ENCODE data around the gene KCNMA1.

KCNMA1 gene

GRCh38 chr10:77219046-77219445, 418.6 kb downstream of the KCNMA1 start:
- H3K9me3 ChIP-seq (ENCODE audit: control insufficient read depth, insufficient read depth, low read length), result no peaks in the 10 kb centered on the region
- no peak overlapping the region for H3K4me3 ChIP-seq (ENCODE audit: low read depth, low read length)
- no peaks in the 10 kb centered on the region for H3K36me3 ChIP-seq (ENCODE audit: control insufficient read depth, insufficient read depth, low read length)
- H3K4me1 ChIP-seq (ENCODE audit: control insufficient read depth, insufficient read depth, low read length), result no peaks in the 10 kb centered on the region
- H3K27me3 ChIP-seq (ENCODE audit: control insufficient read depth, insufficient read depth, low read length), result no peaks in the 10 kb centered on the region
- H3K9ac ChIP-seq (ENCODE audit: low read depth, low read length), result no peak overlapping the region

- H3K27me3 ChIP-seq (ENCODE audit: control insufficient read depth, insufficient read depth, low read length), result no peaks in the 10 kb centered on the region
- no peaks in the 10 kb centered on the region for H3K36me3 ChIP-seq (ENCODE audit: control insufficient read depth, insufficient read depth, low read length)
- no peak overlapping the region for H3K9ac ChIP-seq (ENCODE audit: low read depth, low read length)
- H3K4me1 ChIP-seq (ENCODE audit: control insufficient read depth, insufficient read depth, low read length), result no peaks in the 10 kb centered on the region
- no peaks in the 10 kb centered on the region for H3K9me3 ChIP-seq (ENCODE audit: control insufficient read depth, insufficient read depth, low read length)
- no peak overlapping the region for H3K4me3 ChIP-seq (ENCODE audit: low read depth, low read length)
Observed at GRCh38 chr10:77214799-77215198, 422.8 kb downstream of the KCNMA1 start.

- Histone ChIP-seq H3K9me3 (ENCODE audit: control insufficient read depth, insufficient read depth, low read length) (no peaks in the 10 kb centered on the region), H3K4me1 (ENCODE audit: control insufficient read depth, insufficient read depth, low read length) (no peaks in the 10 kb centered on the region), H3K9ac (ENCODE audit: low read depth, low read length) (no peak overlapping the region), H3K27me3 (ENCODE audit: control insufficient read depth, insufficient read depth, low read length) (no peaks in the 10 kb centered on the region), H3K4me3 (ENCODE audit: low read depth, low read length) (no peak overlapping the region), H3K36me3 (ENCODE audit: control insufficient read depth, insufficient read depth, low read length) (no peaks in the 10 kb centered on the region)
Observed at GRCh38 chr10:77212632-77213031, 425.0 kb downstream of the KCNMA1 start.

GRCh38 chr10:77210645-77211044, 427.0 kb downstream of the KCNMA1 start:
- no peak overlapping the region for H3K4me3 ChIP-seq (ENCODE audit: low read depth, low read length)
- H3K4me1 ChIP-seq (ENCODE audit: control insufficient read depth, insufficient read depth, low read length), result no peaks in the 10 kb centered on the region
- H3K9me3 ChIP-seq (ENCODE audit: control insufficient read depth, insufficient read depth, low read length), result no peaks in the 10 kb centered on the region
- no peaks in the 10 kb centered on the region for H3K36me3 ChIP-seq (ENCODE audit: control insufficient read depth, insufficient read depth, low read length)
- no peak overlapping the region for H3K9ac ChIP-seq (ENCODE audit: low read depth, low read length)
- H3K27me3 ChIP-seq (ENCODE audit: control insufficient read depth, insufficient read depth, low read length), result no peaks in the 10 kb centered on the region

- Histone ChIP-seq H3K4me3 (ENCODE audit: low read depth, low read length) (no peak overlapping the region), H3K9ac (ENCODE audit: low read depth, low read length) (no peak overlapping the region), H3K27me3 (ENCODE audit: control insufficient read depth, insufficient read depth, low read length) (no peaks in the 10 kb centered on the region), H3K9me3 (ENCODE audit: control insufficient read depth, insufficient read depth, low read length) (no peaks in the 10 kb centered on the region), H3K4me1 (ENCODE audit: control insufficient read depth, insufficient read depth, low read length) (no peaks in the 10 kb centered on the region), H3K36me3 (ENCODE audit: control insufficient read depth, insufficient read depth, low read length) (no peaks in the 10 kb centered on the region)
Observed at GRCh38 chr10:77208684-77209256, 428.8 kb downstream of the KCNMA1 start.

GRCh38 chr10:77207828-77208185, 429.8 kb downstream of the KCNMA1 start:
- no peaks in the 10 kb centered on the region for H3K4me1 ChIP-seq (ENCODE audit: control insufficient read depth, insufficient read depth, low read length)

GRCh38 chr10:77207182-77207827, 430.3 kb downstream of the KCNMA1 start:
- Histone ChIP-seq H3K9ac (ENCODE audit: low read depth, low read length) (no peak overlapping the region), H3K9me3 (ENCODE audit: control insufficient read depth, insufficient read depth, low read length) (no peaks in the 10 kb centered on the region), H3K27me3 (ENCODE audit: control insufficient read depth, insufficient read depth, low read length) (no peaks in the 10 kb centered on the region), H3K4me1 (ENCODE audit: control insufficient read depth, insufficient read depth, low read length) (no peaks in the 10 kb centered on the region), H3K4me3 (ENCODE audit: low read depth, low read length) (no peak overlapping the region), H3K36me3 (ENCODE audit: control insufficient read depth, insufficient read depth, low read length) (no peaks in the 10 kb centered on the region)

More at GRCh38 chr10:77207828-77208185, 429.8 kb downstream of the KCNMA1 start:
- Histone ChIP-seq H3K4me3 (ENCODE audit: low read depth, low read length) (no peak overlapping the region), H3K9me3 (ENCODE audit: control insufficient read depth, insufficient read depth, low read length) (no peaks in the 10 kb centered on the region), H3K36me3 (ENCODE audit: control insufficient read depth, insufficient read depth, low read length) (no peaks in the 10 kb centered on the region), H3K27me3 (ENCODE audit: control insufficient read depth, insufficient read depth, low read length) (no peaks in the 10 kb centered on the region), H3K9ac (ENCODE audit: low read depth, low read length) (no peak overlapping the region)

- Histone ChIP-seq H3K4me3 (ENCODE audit: low read depth, low read length) (no peak overlapping the region), H3K4me1 (ENCODE audit: control insufficient read depth, insufficient read depth, low read length) (no peaks in the 10 kb centered on the region)
Observed at GRCh38 chr10:77205135-77205534, 432.5 kb downstream of the KCNMA1 start.

GRCh38 chr10:77204171-77204570, 433.4 kb downstream of the KCNMA1 start:
- Histone ChIP-seq H3K27me3 (ENCODE audit: control insufficient read depth, insufficient read depth, low read length) (no peaks in the 10 kb centered on the region), H3K9me3 (ENCODE audit: control insufficient read depth, insufficient read depth, low read length) (no peaks in the 10 kb centered on the region), H3K4me3 (ENCODE audit: low read depth, low read length) (no peak overlapping the region)

More at GRCh38 chr10:77205135-77205534, 432.5 kb downstream of the KCNMA1 start:
- H3K9me3 ChIP-seq (ENCODE audit: control insufficient read depth, insufficient read depth, low read length), result no peaks in the 10 kb centered on the region
- H3K27me3 ChIP-seq (ENCODE audit: control insufficient read depth, insufficient read depth, low read length), result no peaks in the 10 kb centered on the region
- H3K36me3 ChIP-seq (ENCODE audit: control insufficient read depth, insufficient read depth, low read length), result no peaks in the 10 kb centered on the region
- no peak overlapping the region for H3K9ac ChIP-seq (ENCODE audit: low read depth, low read length)

GRCh38 chr10:77202857-77203256, 434.8 kb downstream of the KCNMA1 start:
- no peaks in the 10 kb centered on the region for H3K27me3 ChIP-seq (ENCODE audit: control insufficient read depth, insufficient read depth, low read length)
- no peak overlapping the region for H3K4me3 ChIP-seq (ENCODE audit: low read depth, low read length)
- H3K36me3 ChIP-seq (ENCODE audit: control insufficient read depth, insufficient read depth, low read length), result no peaks in the 10 kb centered on the region
- no peaks in the 10 kb centered on the region for H3K4me1 ChIP-seq (ENCODE audit: control insufficient read depth, insufficient read depth, low read length)
- H3K9ac ChIP-seq (ENCODE audit: low read depth, low read length), result no peak overlapping the region
- H3K9me3 ChIP-seq (ENCODE audit: control insufficient read depth, insufficient read depth, low read length), result no peaks in the 10 kb centered on the region

More at GRCh38 chr10:77204171-77204570, 433.4 kb downstream of the KCNMA1 start:
- H3K36me3 ChIP-seq (ENCODE audit: control insufficient read depth, insufficient read depth, low read length), result no peaks in the 10 kb centered on the region
- no peak overlapping the region for H3K9ac ChIP-seq (ENCODE audit: low read depth, low read length)
- no peaks in the 10 kb centered on the region for H3K4me1 ChIP-seq (ENCODE audit: control insufficient read depth, insufficient read depth, low read length)

- no peaks in the 10 kb centered on the region for H3K4me1 ChIP-seq (ENCODE audit: control insufficient read depth, insufficient read depth, low read length)
- no peaks in the 10 kb centered on the region for H3K9me3 ChIP-seq (ENCODE audit: control insufficient read depth, insufficient read depth, low read length)
- no peaks in the 10 kb centered on the region for H3K36me3 ChIP-seq (ENCODE audit: control insufficient read depth, insufficient read depth, low read length)
- no peaks in the 10 kb centered on the region for H3K27me3 ChIP-seq (ENCODE audit: control insufficient read depth, insufficient read depth, low read length)
- no peak overlapping the region for H3K9ac ChIP-seq (ENCODE audit: low read depth, low read length)
- no peak overlapping the region for H3K4me3 ChIP-seq (ENCODE audit: low read depth, low read length)
Observed at GRCh38 chr10:77201135-77202106, 436.2 kb downstream of the KCNMA1 start.
